ENCODE results near the gene EGFR.

The EGFR gene

DNA sequence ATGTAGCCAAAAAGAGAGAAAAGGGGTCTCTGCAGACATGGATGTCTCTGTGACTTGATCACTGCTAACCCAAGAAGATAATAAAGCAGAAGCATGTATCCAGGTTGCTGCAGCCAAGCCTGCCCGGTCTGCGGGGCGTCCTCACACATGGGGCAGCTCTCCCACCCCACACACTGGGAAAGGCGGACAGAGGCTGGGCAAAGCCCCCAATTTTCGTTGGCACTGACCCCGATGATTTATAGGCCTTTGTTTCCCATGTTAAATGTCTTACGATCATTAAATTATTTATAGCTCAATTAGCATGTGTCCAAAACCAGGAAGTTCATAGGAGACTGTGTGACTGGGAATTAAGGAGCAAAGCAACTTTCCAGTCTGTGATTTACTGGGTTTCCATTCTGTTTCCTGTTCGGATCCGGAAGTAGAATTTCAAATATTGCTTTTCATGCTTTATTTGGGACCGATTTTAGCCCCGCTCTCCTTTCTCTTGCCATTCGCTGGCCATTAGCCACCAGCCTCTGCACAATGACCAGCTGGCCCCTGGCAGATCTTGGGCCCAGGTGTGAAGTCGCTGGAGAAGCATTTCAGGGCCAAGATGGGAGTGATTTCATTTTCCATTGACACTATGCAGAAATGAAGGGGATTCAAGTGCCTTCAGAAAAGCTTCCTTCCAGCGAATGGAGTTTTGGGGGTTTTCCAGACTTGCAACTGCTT lies 91.6 kb downstream of the EGFR start:
- TF ChIP-seq, protein P1, sequence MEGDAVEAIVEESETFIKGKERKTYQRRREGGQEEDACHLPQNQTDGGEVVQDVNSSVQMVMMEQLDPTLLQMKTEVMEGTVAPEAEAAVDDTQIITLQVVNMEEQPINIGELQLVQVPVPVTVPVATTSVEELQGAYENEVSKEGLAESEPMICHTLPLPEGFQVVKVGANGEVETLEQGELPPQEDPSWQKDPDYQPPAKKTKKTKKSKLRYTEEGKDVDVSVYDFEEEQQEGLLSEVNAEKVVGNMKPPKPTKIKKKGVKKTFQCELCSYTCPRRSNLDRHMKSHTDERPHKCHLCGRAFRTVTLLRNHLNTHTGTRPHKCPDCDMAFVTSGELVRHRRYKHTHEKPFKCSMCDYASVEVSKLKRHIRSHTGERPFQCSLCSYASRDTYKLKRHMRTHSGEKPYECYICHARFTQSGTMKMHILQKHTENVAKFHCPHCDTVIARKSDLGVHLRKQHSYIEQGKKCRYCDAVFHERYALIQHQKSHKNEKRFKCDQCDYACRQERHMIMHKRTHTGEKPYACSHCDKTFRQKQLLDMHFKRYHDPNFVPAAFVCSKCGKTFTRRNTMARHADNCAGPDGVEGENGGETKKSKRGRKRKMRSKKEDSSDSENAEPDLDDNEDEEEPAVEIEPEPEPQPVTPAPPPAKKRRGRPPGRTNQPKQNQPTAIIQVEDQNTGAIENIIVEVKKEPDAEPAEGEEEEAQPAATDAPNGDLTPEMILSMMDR (IDR thresholded peaks at IDR 0.05; ENCODE audit: control insufficient read depth, extremely low read depth, insufficient read depth) = no peak
- H3K4me3 ChIP-seq (ENCODE audit: low read depth, low read length) = no peak overlapping the region
- DNase-seq (ENCODE audit: low read depth) = no peak

GRCh38 chr7:55110993-55111361 lies 92.2 kb downstream of the EGFR start:
- no peak for DNase-seq (ENCODE audit: low read depth)
- H3K4me3 ChIP-seq (ENCODE audit: low read depth, low read length) = no peak overlapping the region
- TF ChIP-seq, protein P1 (IDR thresholded peaks at IDR 0.05; ENCODE audit: control insufficient read depth, extremely low read depth, insufficient read depth) = no peak

- H3K4me3 ChIP-seq (ENCODE audit: low read depth, low read length) = no peak overlapping the region
- DNase-seq (ENCODE audit: low read depth) = no peak
- TF ChIP-seq, protein P1 (IDR thresholded peaks at IDR 0.05; ENCODE audit: control insufficient read depth, extremely low read depth, insufficient read depth) = no peak
These were observed 93.2 kb downstream of the EGFR start for GRCh38 chr7:55112056-55112455.

- TF ChIP-seq, protein P1 (IDR thresholded peaks at IDR 0.05; ENCODE audit: control insufficient read depth, extremely low read depth, insufficient read depth) = no peak
- no peak for DNase-seq (ENCODE audit: low read depth)
- no peak overlapping the region for H3K4me3 ChIP-seq (ENCODE audit: low read depth, low read length)
These were observed 95.1 kb downstream of the EGFR start for GRCh38 chr7:55113760-55114540.

GRCh38 chr7:55117286-55117685 lies 98.5 kb downstream of the EGFR start:
- TF ChIP-seq, protein P1 (IDR thresholded peaks at IDR 0.05; ENCODE audit: control insufficient read depth, extremely low read depth, insufficient read depth) = no peak
- no peak overlapping the region for H3K4me3 ChIP-seq (ENCODE audit: low read depth, low read length)
- DNase-seq (ENCODE audit: low read depth) = no peak

GRCh38 chr7:55118426-55118825 lies 99.6 kb downstream of the EGFR start:
- no peak for DNase-seq (ENCODE audit: low read depth)
- H3K4me3 ChIP-seq (ENCODE audit: low read depth, low read length) = no peak overlapping the region
- TF ChIP-seq, protein P1 (IDR thresholded peaks at IDR 0.05; ENCODE audit: control insufficient read depth, extremely low read depth, insufficient read depth) = no peak

All from LNCaP clone FGC (cell line).